GM18502 (cell line): ENCODE results near the gene PPP4R2.
"Not testable (repeated sequence)": the region's sequence is repeated elsewhere in the genome, so short reads cannot be mapped to it uniquely, and the experiment has no call there.

ENCODE experiments used
- ATAC-seq: cut with Tn5 transposase; IDR thresholded peaks from one replicate; pipeline ENCODE4 v1.9.1; 2021; ENCODE audit warnings: mild to moderate bottlenecking; ENCODE audit not compliant: unreplicated experiment, poor library complexity

Gene PPP4R2

GRCh38 chr3:73061416-73061815 lies 64.8 kb downstream of the PPP4R2 start, which contains the start of gene EBLN2:
TSS of gene EBLN2 (plus strand) at chr3:73061659. CDS start at chr3:73062082, 423 bp downstream.
- ATAC-seq = no peak

GRCh38 chr3:73066243-73066642 lies 69.6 kb downstream of the PPP4R2 start:
- ATAC-seq = not testable (repeated sequence)

- no peak for ATAC-seq
Measured at GRCh38 chr3:73068419-73068818, 71.8 kb downstream of the PPP4R2 start.

- no peak for ATAC-seq
Measured at GRCh38 chr3:73069187-73069586, 72.6 kb downstream of the PPP4R2 start.

- no peak for ATAC-seq
Measured at GRCh38 chr3:73069775-73070444, 73.3 kb downstream of the PPP4R2 start.

- ATAC-seq = no peak
Measured at GRCh38 chr3:73070675-73071575, 74.3 kb downstream of the PPP4R2 start.

GRCh38 chr3:73071952-73072351 lies 75.3 kb downstream of the PPP4R2 start:
- ATAC-seq = no peak

GRCh38 chr3:73072634-73073033 lies 76.0 kb downstream of the PPP4R2 start:
- no peak for ATAC-seq

GRCh38 chr3:73073091-73073707 lies 76.6 kb downstream of the PPP4R2 start:
- no peak for ATAC-seq

GRCh38 chr3:73074781-73075180 lies 78.2 kb downstream of the PPP4R2 start:
- ATAC-seq = no peak

- peak; percentile 79 for ATAC-seq
Measured at GRCh38 chr3:73080216-73080966, 83.8 kb downstream of the PPP4R2 start.

GRCh38 chr3:73081140-73081539 lies 84.5 kb downstream of the PPP4R2 start:
- no peak for ATAC-seq

GRCh38 chr3:73084170-73084569 lies 87.6 kb downstream of the PPP4R2 start:
- no peak for ATAC-seq

- ATAC-seq = peak; percentile 65
Measured at GRCh38 chr3:73086071-73086494, 89.5 kb downstream of the PPP4R2 start.

GRCh38 chr3:73094129-73094528 lies 97.5 kb downstream of the PPP4R2 start:
- ATAC-seq = no peak

- no peak for ATAC-seq
Measured at GRCh38 chr3:73094951-73095350, 98.3 kb downstream of the PPP4R2 start.

GRCh38 chr3:73096169-73096568 lies 99.6 kb downstream of the PPP4R2 start:
- ATAC-seq = no peak

GRCh38 chr3:73098026-73098425 lies 101.4 kb downstream of the PPP4R2 start:
- no peak for ATAC-seq

- no peak for ATAC-seq
Measured at GRCh38 chr3:73098873-73099272, 102.3 kb downstream of the PPP4R2 start.
